ENCODE data around the gene PSMG3.

DNA sequence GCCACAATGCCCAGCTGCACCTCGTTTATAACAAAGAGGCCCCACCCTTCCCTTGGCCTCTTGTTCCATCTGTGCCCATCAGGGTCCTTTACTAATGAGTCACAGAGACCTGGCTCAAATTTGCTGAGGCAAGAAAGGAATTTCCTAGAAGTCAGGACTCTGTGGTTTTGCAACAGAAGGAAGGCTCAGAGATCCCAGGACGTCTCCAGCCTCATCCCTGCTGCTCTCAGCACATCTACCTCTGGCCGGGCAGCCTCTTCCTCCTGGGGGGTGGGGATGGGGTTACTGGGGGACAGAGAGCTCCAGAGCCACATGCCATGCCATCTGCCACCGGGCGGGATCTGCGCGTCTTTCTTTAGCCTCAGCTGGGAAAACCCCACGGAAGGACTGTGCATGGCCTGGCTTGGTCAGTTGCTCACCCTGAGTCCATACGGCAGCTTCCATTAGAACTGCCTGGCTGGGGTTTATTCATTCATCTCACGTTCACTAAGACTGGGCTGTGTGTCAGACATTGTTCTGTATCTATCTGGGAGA is 41.9 kb upstream of the PSMG3 start:
- TF ChIP-seq POLR2AphosphoS5 (IDR thresholded peaks at IDR 0.05; ENCODE audit: low read depth) (no peak), EZH2 (IDR thresholded peaks at IDR 0.05; ENCODE audit: low read depth, unreplicated experiment) (no peak), EZH2phosphoT487 (IDR thresholded peaks at IDR 0.05; ENCODE audit: unreplicated experiment) (no peak), CREB1 (CRISPR knock-in tag; IDR thresholded peaks at IDR 0.05; ENCODE audit: low read depth) (no peak), NANOG (IDR thresholded peaks at IDR 0.05; ENCODE audit: borderline replicate concordance) (no peak), JUNB (IDR thresholded peaks at IDR 0.05; ENCODE audit: unreplicated experiment) (no peak)
- TF ChIP-seq, protein P1, sequence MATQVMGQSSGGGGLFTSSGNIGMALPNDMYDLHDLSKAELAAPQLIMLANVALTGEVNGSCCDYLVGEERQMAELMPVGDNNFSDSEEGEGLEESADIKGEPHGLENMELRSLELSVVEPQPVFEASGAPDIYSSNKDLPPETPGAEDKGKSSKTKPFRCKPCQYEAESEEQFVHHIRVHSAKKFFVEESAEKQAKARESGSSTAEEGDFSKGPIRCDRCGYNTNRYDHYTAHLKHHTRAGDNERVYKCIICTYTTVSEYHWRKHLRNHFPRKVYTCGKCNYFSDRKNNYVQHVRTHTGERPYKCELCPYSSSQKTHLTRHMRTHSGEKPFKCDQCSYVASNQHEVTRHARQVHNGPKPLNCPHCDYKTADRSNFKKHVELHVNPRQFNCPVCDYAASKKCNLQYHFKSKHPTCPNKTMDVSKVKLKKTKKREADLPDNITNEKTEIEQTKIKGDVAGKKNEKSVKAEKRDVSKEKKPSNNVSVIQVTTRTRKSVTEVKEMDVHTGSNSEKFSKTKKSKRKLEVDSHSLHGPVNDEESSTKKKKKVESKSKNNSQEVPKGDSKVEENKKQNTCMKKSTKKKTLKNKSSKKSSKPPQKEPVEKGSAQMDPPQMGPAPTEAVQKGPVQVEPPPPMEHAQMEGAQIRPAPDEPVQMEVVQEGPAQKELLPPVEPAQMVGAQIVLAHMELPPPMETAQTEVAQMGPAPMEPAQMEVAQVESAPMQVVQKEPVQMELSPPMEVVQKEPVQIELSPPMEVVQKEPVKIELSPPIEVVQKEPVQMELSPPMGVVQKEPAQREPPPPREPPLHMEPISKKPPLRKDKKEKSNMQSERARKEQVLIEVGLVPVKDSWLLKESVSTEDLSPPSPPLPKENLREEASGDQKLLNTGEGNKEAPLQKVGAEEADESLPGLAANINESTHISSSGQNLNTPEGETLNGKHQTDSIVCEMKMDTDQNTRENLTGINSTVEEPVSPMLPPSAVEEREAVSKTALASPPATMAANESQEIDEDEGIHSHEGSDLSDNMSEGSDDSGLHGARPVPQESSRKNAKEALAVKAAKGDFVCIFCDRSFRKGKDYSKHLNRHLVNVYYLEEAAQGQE (IDR thresholded peaks at IDR 0.05; ENCODE audit: unreplicated experiment): no peak
- TF ChIP-seq, protein P2, sequence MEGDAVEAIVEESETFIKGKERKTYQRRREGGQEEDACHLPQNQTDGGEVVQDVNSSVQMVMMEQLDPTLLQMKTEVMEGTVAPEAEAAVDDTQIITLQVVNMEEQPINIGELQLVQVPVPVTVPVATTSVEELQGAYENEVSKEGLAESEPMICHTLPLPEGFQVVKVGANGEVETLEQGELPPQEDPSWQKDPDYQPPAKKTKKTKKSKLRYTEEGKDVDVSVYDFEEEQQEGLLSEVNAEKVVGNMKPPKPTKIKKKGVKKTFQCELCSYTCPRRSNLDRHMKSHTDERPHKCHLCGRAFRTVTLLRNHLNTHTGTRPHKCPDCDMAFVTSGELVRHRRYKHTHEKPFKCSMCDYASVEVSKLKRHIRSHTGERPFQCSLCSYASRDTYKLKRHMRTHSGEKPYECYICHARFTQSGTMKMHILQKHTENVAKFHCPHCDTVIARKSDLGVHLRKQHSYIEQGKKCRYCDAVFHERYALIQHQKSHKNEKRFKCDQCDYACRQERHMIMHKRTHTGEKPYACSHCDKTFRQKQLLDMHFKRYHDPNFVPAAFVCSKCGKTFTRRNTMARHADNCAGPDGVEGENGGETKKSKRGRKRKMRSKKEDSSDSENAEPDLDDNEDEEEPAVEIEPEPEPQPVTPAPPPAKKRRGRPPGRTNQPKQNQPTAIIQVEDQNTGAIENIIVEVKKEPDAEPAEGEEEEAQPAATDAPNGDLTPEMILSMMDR (conservative IDR thresholded peaks at IDR 0.05; ENCODE audit: low read depth in 2 of 2): no peak
